SJCRH30 (cell line): ENCODE results near the gene FRY. TPM values are rescaled to one million over a fixed set of nuclear protein-coding genes. Genes with fewer than 3 reads are reported as not detected.

Source experiments
- DNase-seq, 2 experiments: peaks; one replicate each; pipeline ENCODE4 v3.0.0-alpha.2; 2015 to 2020
- H3K27ac ChIP-seq: fragments of 250-450 bp; sonication (Bioruptor Pico); 2 replicates; pipeline ENCODE4 v1.5.1; 2020; ENCODE audit warnings: mild to moderate bottlenecking, moderate library complexity
- H3K27me3 ChIP-seq: fragments of 250-450 bp; sonication (Bioruptor Pico); 2 replicates; pipeline ENCODE4 v1.5.1; 2020; ENCODE audit warnings: mild to moderate bottlenecking, moderate library complexity
- H3K36me3 ChIP-seq: fragments of 250-450 bp; sonication (Bioruptor Pico); 2 replicates; pipeline ENCODE4 v1.5.1; 2020; ENCODE audit warnings: mild to moderate bottlenecking, moderate library complexity
- H3K4me1 ChIP-seq: fragments of 250-450 bp; sonication (Bioruptor Pico); 2 replicates; pipeline ENCODE4 v1.5.1; 2020; ENCODE audit warnings: mild to moderate bottlenecking, moderate library complexity
- H3K4me3 ChIP-seq: fragments of 250-450 bp; sonication (Bioruptor Pico); 2 replicates; pipeline ENCODE4 v1.5.1; 2020; ENCODE audit warnings: mild to moderate bottlenecking, moderate library complexity
- H3K9me3 ChIP-seq: fragments of 250-450 bp; sonication (Bioruptor Pico); replicated peaks from 2 replicates; pipeline ENCODE4 v1.5.1; 2020; ENCODE audit warnings: mild to moderate bottlenecking, moderate library complexity
- total RNA-seq: library from RNA; depleted of rRNA; stranded (reverse); fragments of >200 nt; shearing (Covaris generic); gene quantifications from 2 replicates; pipeline ENCODE4 v1.2.3, GENCODE V29; 2014

The FRY gene
- total RNA-seq, 1 experiment from 2014 or later, result 3.0 TPM

- DNase-seq, result peak in 1 of 2 experiments; percentile 32
- no peaks in the 10 kb centered on the region for H3K9me3 ChIP-seq
- H3K27ac ChIP-seq, result no peak overlapping the region
- H3K27me3 ChIP-seq, result no peaks in the 10 kb centered on the region
- no peaks in the 10 kb centered on the region for H3K36me3 ChIP-seq
- 0 out of 2 replicates have a peak, but pooled peaks cover 8% of the 10 kb centered on the region for H3K4me1 ChIP-seq
- H3K4me3 ChIP-seq, result no peak overlapping the region
Observed at GRCh38 chr13:32002873-32003272, 28.7 kb upstream of the FRY start.

DNA sequence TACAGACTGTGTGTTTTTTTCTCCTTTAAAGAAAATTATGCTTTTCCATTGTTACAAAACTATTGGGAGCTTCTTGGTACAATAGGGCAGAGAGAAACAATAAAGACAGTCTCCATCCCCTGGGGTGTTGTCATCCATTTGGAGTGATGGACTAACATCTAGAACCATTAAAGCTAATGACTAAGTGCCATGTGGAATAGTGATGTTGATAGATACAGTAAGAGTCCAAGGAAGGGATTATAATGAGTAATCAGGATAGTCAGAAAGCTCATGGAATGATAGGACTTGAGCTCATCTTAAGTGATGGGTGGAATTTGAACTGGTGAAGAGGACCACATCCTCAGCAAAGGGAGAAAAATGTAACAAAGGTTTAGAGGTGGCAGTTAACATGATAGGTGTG, 24.1 kb upstream of the FRY start:
- Histone ChIP-seq H3K36me3 (no peaks in the 10 kb centered on the region), H3K4me3 (no peak overlapping the region), H3K4me1 (0 out of 2 replicates have a peak, but pooled peaks cover 4% of the 10 kb centered on the region), H3K27me3 (no peaks in the 10 kb centered on the region), H3K27ac (no peak overlapping the region), H3K9me3 (no peaks in the 10 kb centered on the region)
- no peak for DNase-seq

DNA sequence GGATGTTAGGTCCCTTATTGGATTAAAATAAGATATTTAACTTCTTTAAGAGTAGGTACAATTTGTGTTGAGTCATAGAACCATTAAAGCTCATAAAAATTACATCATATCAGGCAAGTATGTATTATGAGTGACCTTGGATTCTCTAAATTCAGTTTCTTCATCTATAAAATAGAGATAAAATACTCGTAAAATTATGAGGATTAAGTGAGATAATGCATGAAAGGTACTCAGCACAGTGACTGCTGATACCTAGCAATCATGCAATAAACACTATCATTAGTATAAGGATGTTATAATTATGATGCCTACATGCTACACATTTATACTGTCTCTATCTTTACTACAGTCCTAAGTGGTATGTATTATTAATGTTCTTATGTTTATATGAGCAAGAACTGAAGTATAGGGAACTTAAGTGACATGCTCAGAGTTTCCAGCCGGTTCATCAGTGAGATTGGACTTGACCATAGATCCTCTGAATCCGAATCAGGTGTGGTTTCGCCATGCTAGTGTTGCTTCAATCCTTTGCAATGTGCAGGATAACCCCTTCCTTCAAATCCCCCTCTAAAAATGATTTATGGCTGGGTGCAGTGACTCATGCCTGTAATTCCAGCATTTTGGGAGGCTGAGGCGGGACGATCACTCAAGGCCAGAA, 22.9 kb upstream of the FRY start:
- Histone ChIP-seq H3K4me3 (no peak overlapping the region), H3K4me1 (no peaks in the 10 kb centered on the region)

DNA sequence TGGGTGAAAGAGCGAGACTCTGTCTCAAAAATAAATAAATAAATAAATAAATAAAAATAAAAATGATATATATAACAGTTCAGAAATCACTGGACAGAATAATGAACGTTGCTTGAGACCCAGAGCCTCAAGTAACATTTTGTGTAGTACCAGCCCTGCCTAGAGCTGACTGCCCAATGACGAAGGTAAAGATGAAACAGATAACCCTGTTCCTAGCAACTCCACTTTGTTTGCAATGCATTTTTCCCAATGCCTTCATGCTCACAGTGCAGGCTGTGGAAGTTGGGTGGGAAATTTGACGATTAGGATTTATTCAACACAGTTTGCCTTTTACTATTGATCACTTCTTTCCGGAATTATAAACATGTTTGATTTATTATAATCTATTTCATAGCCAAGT, 22.2 kb upstream of the FRY start:
- Histone ChIP-seq H3K9me3 (no peaks in the 10 kb centered on the region), H3K4me1 (no peaks in the 10 kb centered on the region), H3K36me3 (no peaks in the 10 kb centered on the region), H3K27ac (no peak overlapping the region), H3K27me3 (no peaks in the 10 kb centered on the region), H3K4me3 (no peak overlapping the region)
- no peak for DNase-seq

More for the DNA sequence above, 22.9 kb upstream of the FRY start:
- Histone ChIP-seq H3K27me3 (no peaks in the 10 kb centered on the region), H3K27ac (no peak overlapping the region), H3K9me3 (no peaks in the 10 kb centered on the region), H3K36me3 (no peaks in the 10 kb centered on the region)
- no peak for DNase-seq

DNA sequence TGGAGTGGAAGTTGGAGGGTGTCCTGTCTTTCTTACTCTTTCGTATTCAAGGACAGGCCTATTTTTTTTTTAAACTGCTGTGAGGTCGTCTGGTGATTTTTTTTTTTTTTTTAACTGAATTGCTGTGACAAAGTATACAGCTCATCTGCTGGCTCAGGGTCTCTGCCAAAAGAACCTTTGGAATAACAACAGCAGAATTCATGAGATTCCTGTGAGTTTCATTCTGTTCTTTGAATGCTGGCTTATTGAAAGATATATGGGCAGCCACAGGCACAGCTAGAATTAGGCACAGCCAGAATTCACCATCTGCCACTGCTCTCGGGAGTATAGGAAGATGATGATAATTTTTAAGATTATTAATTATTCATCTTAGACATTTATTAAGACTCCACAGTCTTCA, 21.4 kb upstream of the FRY start:
- no peaks in the 10 kb centered on the region for H3K9me3 ChIP-seq
- no peak for DNase-seq
- H3K4me3 ChIP-seq, result no peak overlapping the region
- no peak overlapping the region for H3K27ac ChIP-seq
- H3K36me3 ChIP-seq, result no peaks in the 10 kb centered on the region
- no peaks in the 10 kb centered on the region for H3K4me1 ChIP-seq
- H3K27me3 ChIP-seq, result no peaks in the 10 kb centered on the region

- H3K27ac ChIP-seq, result no peak overlapping the region
- H3K9me3 ChIP-seq, result no peaks in the 10 kb centered on the region
- H3K4me1 ChIP-seq, result no peaks in the 10 kb centered on the region
- no peak overlapping the region for H3K4me3 ChIP-seq
- no peaks in the 10 kb centered on the region for H3K27me3 ChIP-seq
- H3K36me3 ChIP-seq, result no peaks in the 10 kb centered on the region
- DNase-seq, result no peak
Observed at GRCh38 chr13:32011971-32012370, 19.6 kb upstream of the FRY start.

- no peaks in the 10 kb centered on the region for H3K36me3 ChIP-seq
- no peaks in the 10 kb centered on the region for H3K4me1 ChIP-seq
- no peak for DNase-seq
- H3K9me3 ChIP-seq, result no peaks in the 10 kb centered on the region
- no peak overlapping the region for H3K4me3 ChIP-seq
- H3K27ac ChIP-seq, result no peak overlapping the region
- H3K27me3 ChIP-seq, result no peaks in the 10 kb centered on the region
Observed at GRCh38 chr13:32013181-32013580, 18.4 kb upstream of the FRY start.

DNA sequence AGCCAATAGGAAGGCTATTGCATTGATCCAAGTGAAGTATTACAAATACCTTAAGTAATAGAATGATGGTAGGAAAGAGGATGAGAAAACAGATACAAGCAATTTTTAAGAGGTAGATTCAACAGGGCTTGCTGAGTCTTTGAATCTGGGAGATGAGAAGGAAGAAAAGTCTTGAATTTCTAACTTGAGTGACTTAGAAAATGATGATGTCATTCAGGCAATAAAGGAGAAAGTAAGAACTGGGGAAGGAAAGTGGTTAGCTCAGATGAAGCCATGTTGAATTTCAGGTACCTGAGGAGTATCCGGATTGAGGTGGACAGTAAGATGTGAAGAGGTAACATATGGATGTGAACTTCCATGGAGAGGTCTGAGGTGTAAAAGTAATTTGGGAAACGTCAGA, 15.5 kb upstream of the FRY start:
- no peaks in the 10 kb centered on the region for H3K9me3 ChIP-seq
- no peak overlapping the region for H3K27ac ChIP-seq
- no peak overlapping the region for H3K4me3 ChIP-seq
- no peaks in the 10 kb centered on the region for H3K27me3 ChIP-seq
- H3K36me3 ChIP-seq, result no peaks in the 10 kb centered on the region
- H3K4me1 ChIP-seq, result no peaks in the 10 kb centered on the region
- no peak for DNase-seq

DNA sequence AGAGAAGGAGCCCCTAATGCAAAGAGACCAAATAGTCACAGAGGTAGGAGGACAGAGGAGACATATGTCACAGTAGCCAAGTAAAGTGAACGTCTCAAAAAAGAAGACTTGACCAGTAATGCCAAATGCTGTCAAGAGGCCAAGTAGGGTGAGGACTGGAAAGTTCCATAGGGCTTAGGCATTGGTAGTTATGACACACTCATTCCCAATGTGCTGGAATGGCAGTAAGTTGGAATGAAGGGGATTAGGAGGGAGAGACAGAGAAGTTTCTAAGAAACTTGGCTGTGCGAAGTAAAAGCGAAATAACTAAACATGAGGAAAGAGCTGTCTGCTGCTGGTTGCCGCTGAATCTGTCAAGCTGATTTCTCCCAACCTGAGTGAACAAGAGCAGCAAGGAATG, 14.9 kb upstream of the FRY start:
- Histone ChIP-seq H3K27ac (no peak overlapping the region), H3K4me3 (no peak overlapping the region), H3K9me3 (no peaks in the 10 kb centered on the region), H3K36me3 (no peaks in the 10 kb centered on the region), H3K4me1 (peaks cover 3% of the 10 kb centered on the region), H3K27me3 (no peaks in the 10 kb centered on the region)
- no peak for DNase-seq

DNA sequence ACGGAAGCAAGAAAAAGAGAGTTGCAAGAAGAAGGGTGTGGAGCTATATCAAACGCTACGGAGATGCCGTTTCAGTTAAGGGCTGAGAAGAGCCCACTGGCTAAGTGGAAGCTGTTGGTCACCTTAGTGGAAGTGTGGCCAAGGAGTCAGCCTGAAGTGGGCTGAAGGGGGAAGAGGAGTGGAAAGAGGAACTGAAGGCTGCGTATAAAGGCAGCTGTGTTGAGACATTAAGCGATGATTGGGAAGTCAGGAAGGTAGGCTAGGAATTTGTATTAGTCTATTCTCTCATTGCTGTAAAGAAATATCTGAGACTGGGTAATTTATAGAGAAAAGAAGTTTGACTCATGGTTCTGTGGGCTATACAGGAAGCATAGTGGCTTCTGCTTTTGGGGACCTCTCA, 14.1 kb upstream of the FRY start:
- no peaks in the 10 kb centered on the region for H3K9me3 ChIP-seq
- no peak overlapping the region for H3K27ac ChIP-seq
- H3K36me3 ChIP-seq, result no peaks in the 10 kb centered on the region
- peaks cover 11% of the 10 kb centered on the region for H3K4me1 ChIP-seq
- DNase-seq, result no peak
- H3K4me3 ChIP-seq, result no peak overlapping the region
- no peaks in the 10 kb centered on the region for H3K27me3 ChIP-seq

DNA sequence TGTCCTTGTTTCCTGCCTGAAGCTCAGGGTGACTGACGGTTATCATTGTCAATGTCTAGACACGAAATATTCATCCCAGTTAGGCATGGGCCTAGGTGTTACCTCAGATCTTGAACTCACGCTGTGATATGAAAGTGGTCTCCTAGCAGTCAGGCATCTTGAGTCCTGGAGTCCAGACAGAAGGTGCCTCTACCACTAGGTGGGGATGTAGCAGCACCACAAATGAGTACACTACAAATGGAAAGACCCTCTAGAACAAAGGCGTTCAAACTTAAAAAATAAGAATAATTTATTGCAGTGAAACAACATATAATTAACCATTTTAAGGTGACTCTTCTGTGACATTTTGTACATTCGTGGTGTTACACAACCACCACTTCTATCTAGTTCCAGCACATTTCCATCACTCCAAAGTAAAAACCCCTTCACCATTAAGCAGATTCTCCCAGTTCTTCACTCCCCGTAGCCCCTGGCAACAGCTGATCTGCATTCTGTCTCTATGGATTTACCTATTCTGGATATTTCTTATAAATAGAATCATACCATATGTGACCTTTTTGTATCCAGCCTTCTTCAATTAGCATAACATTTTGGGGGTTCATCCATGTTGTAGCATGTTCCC, 11.9 kb upstream of the FRY start:
- Histone ChIP-seq H3K27ac (no peak overlapping the region), H3K27me3 (no peaks in the 10 kb centered on the region), H3K36me3 (no peaks in the 10 kb centered on the region), H3K4me1 (peaks cover 15% of the 10 kb centered on the region), H3K4me3 (no peak overlapping the region), H3K9me3 (no peaks in the 10 kb centered on the region)
- peak; percentile 64 to 86 for DNase-seq

- no peaks in the 10 kb centered on the region for H3K27me3 ChIP-seq
- no peak overlapping the region for H3K27ac ChIP-seq
- H3K36me3 ChIP-seq, result no peaks in the 10 kb centered on the region
- peak; percentile 25 to 46 for DNase-seq
- H3K9me3 ChIP-seq, result no peaks in the 10 kb centered on the region
- no peak overlapping the region for H3K4me3 ChIP-seq
- H3K4me1 ChIP-seq, result peaks cover 15% of the 10 kb centered on the region
Observed at GRCh38 chr13:32021785-32022184, 9.8 kb upstream of the FRY start.

DNA sequence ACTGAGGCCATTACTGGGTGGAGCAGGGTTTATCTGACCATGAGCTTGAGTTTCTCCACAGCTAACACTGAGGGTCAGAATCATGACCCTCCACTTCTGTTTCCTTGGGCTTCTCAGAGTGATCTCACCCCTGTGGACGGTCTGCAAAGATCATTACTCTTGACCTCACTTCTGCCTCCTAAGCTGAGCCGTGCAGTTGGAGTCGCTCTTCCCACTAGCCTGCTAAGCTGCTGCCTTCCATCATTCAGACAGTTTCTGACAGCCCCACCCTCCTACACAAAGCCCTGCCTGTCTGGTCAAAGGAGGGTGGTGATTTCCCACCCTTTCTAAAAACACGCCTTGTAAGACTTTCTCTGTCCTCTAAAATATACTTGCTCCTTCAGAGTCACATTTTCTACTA, 9.3 kb upstream of the FRY start:
- H3K4me1 ChIP-seq, result peaks cover 15% of the 10 kb centered on the region
- DNase-seq, result peak; percentile 44 to 60
- no peak overlapping the region for H3K4me3 ChIP-seq
- no peaks in the 10 kb centered on the region for H3K9me3 ChIP-seq
- no peak overlapping the region for H3K27ac ChIP-seq
- no peaks in the 10 kb centered on the region for H3K27me3 ChIP-seq
- H3K36me3 ChIP-seq, result no peaks in the 10 kb centered on the region

- no peak for DNase-seq
- H3K4me3 ChIP-seq, result no peak overlapping the region
- no peaks in the 10 kb centered on the region for H3K27me3 ChIP-seq
- no peaks in the 10 kb centered on the region for H3K9me3 ChIP-seq
- H3K36me3 ChIP-seq, result no peaks in the 10 kb centered on the region
- peaks cover 15% of the 10 kb centered on the region for H3K4me1 ChIP-seq
- no peak overlapping the region for H3K27ac ChIP-seq
Observed at GRCh38 chr13:32023096-32023495, 8.5 kb upstream of the FRY start.

- Histone ChIP-seq H3K9me3 (no peaks in the 10 kb centered on the region), H3K27me3 (no peaks in the 10 kb centered on the region), H3K4me1 (peaks cover 15% of the 10 kb centered on the region), H3K36me3 (no peaks in the 10 kb centered on the region), H3K27ac (no peak overlapping the region), H3K4me3 (no peak overlapping the region)
- DNase-seq, result no peak
Observed at GRCh38 chr13:32023698-32024097, 7.9 kb upstream of the FRY start.

DNA sequence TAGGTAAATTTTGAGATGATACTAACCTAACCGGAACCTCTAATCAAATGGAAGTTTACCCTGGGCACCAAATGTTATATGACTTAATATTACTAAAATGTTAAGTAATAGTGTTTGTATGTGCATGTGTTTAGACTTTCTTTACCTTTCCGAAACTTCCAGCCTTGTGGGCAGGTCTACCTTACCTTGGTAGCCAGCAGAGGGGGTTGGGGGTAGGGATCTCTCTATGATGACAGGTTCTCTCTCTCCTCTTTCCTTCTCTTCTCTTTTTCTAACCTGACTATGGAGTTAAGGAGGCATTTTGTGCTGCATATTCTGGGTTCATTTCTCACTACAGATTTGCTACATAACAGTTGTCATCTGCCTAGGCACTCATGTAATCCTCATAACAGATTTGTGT, 6.8 kb upstream of the FRY start:
- Histone ChIP-seq H3K27ac (no peak overlapping the region), H3K27me3 (no peaks in the 10 kb centered on the region), H3K4me1 (peaks cover 15% of the 10 kb centered on the region), H3K9me3 (no peaks in the 10 kb centered on the region), H3K4me3 (no peak overlapping the region), H3K36me3 (no peaks in the 10 kb centered on the region)
- DNase-seq, result no peak
